HG02885 (cell line): Measurements from ENCODE around the gene RPL7L1.
A peak's percentile ranks its signal among the peaks of the same experiment; 100 is the strongest.
"Not testable (repeated sequence)": the region's sequence is repeated elsewhere in the genome, so short reads cannot be mapped to it uniquely, and the experiment has no call there.

ENCODE experiments used
- ATAC-seq: cut with Tn5 transposase; IDR thresholded peaks from one replicate; pipeline ENCODE4 v1.9.1; 2021; ENCODE audit warnings: mild to moderate bottlenecking; ENCODE audit not compliant: unreplicated experiment, poor library complexity

RPL7L1 gene

DNA sequence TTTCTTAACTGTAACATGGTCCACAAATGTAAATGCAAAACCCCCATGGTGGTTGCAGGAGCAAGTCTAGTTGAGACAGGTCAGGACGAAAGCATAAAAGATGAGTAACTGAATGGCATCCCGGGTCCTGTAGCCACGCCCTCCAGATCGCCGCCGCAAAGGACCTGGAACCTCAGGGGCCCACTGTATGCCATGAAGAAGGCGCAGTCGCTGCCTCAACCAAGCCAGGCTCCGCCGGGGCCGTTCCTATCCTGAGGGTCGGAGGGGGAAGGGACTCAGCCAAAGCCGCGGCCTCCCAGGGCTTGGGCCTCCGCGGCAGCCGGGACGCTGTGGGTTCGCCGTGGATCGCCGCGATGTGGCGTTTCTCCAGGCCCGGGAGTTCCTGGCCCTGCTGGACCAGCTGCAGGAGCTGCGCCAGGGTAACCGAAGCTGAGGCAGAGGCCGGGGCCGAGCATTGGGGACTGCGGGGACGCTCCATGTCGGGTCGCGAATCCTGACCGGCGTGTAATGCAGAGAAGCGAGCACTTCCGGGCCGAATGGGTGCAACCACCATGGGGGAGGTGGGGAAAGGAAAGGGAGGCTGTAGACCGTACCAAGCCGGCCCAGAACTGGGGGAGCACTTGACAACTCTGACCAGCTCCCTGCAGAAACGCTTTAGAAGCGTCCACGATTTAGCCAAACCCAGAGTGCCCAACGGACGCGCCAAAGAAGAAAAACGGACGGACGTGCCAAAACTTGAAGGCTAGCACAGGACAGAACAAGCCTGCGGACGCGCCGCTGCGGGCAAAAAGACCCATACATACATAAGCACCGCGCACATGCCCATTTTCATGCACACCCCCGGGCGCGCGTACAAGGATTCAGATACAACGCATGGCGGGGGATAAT, 11.1 kb downstream of the RPL7L1 start:
- ATAC-seq = peak; percentile 90

DNA sequence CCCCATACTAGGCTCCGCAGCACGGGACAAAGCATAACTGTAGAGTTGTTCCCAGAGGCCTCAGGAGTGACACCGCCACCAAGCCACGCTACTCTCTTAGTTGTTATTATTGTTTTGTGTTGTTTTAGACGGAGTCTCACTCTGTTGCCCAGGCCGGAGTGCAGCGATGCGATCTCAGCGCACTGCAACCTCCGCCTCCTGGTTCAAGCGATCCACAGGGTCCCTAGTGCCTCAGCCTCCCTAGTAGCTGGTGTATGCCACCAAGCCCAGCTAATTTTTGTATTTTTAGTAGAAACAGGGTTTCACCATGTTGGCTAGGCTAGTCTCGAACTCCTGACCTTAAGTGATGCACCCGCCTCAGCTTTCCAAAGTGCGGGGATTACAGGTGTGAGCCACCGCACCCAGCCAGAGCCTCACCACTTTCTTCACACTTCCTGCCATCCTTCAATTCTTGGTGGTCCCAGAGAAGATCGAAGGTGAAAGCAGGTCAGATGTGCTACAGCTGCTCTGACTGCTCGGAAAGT, 11.8 kb downstream of the RPL7L1 start:
- no peak for ATAC-seq

DNA sequence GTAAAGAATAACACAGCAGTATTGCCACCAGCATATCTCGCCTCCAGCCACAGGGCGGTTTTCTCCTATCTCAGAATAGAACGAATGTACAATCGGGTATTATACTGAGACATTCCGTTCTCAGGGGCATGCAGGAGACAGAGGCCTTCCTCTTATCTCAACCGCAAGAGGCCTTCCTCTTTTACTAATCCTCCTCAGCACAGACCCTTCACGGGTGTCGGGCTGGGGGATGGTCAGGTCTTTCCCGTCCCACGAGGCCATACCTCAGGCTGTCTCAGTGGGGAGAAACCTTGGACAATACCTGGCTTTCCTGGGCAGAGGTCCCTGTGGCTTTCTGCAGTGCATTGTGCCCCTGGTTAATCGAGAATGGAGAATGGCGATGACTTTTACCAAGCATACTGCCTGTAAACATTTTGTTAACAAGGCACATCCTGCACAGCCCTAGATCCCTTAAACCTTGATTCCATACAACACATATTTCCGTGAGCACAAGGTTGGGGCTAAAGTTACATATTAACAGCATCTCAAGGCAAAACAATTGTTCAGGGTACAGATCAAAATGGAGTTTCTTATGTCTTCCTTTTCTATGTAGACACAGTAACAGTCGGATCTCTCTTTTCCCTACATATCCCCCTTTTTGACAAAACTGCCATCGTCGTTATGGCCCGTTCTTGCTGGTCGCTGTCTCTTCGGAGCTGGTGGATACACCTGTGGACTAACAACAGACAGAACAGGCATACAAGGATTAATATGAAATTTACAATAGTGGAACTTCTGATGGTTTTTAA, 14.8 kb downstream of the RPL7L1 start:
- not testable (repeated sequence) for ATAC-seq

DNA sequence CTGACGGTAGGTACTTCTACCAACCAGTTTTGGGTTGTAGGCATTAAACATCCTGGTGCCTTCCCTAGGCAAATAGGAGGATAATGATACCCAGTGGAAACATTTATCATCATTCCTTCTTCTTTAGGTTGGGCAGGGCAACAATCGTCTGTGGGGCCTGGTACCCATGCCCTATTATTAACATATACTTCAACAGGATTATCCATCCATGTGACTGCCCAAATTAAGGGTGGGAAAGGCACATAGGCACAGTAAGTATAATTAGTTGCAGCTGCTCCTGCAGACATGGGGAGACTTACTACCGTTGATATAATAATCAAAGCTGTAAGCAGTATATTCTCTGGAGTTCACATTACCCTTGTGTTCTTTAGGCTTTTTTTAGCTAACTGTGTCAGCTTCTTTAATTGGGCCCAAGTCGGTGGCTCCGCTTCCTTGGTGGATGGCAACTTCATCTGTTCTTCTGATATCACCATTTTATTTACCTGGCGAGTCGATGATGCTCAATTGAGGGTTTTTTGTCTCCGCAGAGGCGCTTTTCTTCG, 16.8 kb downstream of the RPL7L1 start:
- ATAC-seq = no peak

DNA sequence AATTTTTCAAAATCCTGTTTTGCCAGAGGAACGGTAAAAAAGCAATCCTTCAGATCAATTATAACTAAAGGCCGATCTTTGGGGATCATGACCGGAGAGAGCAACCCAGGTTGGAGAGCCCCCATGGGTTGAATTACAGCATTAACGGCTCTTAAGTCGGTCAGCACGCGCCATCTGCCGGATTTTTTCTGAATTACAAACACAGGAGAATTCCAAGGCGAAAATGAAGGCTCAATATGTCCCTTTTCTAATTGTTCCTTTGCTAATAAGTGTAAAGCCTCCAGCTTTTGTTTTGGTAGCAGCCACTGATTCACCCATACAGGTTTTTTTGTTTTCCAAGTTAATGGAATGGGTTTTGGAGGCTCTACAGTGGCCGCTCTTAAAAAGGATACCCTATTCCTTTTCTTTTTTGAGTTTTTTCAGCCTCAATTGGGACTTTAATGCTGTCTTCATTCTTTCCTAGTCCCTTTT, 19.5 kb downstream of the RPL7L1 start:
- no peak for ATAC-seq

DNA sequence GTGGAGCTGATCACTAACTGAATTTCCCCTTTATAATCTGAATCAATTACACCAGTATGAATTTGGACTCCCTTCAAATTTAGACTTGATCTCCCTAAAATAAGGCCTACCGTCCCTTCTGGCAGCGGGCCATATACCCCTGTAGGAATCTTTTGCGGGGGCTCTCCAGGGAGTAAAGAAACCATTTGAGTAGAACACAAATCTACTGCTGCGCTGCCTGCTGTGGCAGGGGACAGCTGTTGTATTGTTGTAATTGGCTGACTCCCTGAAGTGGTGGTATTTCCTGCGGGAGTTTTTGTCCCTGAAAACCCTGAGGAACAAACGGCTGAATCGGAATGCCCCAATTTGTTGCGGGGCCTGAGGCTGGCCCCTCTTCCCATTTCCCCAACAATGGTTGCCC, 20.5 kb downstream of the RPL7L1 start:
- ATAC-seq = no peak

DNA sequence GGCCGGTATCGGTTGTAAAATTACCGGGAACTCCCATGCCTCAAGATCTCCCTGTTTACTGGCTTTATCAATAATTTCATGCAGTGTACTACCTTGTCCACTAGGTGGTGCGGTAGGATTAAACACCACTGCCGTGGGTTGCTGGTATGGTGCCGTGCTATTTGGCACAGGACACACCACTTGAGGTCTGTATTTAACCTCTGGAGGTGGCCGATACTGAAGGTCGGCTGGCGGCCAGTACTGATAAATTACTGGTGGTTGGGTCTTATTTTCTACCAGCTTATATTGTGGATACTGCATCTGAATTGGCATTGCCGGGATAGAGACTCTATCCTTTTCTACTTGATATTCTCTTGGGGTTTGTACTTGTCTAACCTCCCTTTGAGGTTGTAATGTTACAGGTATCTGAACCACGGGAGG, 22.1 kb downstream of the RPL7L1 start:
- peak; percentile 57 for ATAC-seq

DNA sequence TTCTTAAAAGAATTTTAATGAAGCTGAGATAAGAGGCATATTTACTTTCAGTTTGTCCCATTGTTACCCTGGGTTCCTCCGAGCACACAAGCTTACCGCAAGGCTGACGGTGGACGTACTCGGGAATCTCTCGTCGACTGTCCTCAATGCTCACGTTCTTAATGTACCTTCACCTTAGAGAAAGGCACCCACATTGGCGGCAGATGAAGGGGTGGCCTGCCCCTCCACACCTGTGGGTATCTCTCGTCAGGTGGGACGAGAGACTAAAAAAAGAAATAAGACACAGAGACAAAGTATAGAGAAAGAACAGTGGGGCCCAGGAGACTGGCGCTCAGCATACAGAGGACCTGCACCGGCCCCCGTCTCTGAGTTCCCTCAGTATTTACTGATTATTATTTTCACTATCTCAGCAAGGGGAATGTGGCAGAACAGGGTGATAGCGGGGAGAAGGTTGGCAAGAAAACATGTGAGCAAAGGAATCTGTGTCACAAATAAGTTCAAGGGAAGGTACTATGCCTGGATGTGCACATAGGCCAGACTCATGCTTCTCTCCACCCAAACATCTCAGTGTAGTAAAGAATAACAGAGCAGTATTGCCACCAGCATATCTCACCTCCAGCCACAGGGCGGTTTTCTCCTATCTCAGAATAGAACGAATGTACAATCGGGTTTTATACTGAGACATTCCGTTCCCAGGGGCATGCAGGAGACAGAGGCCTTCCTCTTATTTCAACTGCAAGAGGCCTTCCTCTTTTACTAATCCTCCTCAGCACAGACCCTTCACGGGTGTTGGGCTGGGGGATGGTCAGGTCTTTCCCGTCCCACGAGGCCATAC, 23.2 kb downstream of the RPL7L1 start:
- not testable (repeated sequence) for ATAC-seq

DNA sequence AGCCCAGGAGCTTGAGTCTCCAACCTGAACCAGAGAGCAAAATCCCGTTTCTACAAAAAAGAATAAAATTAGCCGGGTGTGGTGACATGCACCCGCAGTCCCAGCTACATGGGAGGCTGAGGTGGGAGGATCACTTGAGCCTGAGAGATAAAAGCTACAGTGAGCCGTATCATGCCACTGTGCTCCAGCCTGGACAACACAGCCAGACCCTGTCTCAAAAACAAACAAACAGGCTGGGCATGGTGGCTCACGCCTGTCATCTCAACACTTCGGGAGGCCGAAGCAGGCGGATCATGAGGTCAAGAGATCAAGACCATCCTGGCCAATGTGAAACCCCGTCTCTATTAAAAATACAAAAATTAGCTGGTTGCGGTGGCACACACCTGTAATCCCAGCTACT, 25.1 kb downstream of the RPL7L1 start:
- ATAC-seq = no peak

DNA sequence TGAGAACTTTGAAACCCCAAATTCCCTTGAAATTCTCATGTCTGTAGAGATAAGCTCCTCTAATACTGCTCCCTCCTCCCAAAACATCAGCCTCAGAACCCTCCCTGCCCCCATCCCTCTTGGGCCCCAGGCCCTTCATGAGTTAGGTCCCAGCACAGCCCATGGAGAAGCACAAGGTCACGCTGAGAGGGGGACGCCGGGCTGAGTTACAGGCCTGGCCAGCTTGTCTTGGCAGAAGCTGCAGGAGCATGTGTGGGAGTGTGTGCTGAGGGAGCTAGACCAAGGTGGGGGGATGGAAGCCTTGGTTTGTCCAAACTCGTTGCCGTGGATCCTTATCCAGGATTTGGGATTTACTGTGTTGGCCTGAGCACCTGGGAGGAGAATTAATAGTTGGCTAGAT, 27.9 kb downstream of the RPL7L1 start:
- ATAC-seq = no peak

DNA sequence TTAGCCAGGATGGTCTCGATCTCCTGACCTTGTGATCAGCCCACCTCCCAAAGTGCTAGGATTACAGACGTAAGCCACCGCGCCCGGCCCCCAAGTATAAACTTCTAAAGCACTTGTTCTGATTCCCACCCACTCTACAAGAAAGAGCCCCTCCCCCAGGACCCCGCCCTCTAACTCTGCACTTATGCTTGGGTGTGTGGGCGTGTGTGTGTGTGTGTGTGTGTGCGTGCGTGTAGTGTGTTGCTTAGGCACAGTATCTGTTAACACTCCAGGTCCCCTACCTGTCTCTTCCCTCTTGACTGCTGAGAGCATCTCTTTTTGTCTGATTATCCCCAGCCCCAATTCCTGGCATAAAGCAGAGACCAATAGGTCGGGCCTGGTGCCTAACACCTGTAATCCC, 30.4 kb downstream of the RPL7L1 start:
- ATAC-seq = no peak

DNA sequence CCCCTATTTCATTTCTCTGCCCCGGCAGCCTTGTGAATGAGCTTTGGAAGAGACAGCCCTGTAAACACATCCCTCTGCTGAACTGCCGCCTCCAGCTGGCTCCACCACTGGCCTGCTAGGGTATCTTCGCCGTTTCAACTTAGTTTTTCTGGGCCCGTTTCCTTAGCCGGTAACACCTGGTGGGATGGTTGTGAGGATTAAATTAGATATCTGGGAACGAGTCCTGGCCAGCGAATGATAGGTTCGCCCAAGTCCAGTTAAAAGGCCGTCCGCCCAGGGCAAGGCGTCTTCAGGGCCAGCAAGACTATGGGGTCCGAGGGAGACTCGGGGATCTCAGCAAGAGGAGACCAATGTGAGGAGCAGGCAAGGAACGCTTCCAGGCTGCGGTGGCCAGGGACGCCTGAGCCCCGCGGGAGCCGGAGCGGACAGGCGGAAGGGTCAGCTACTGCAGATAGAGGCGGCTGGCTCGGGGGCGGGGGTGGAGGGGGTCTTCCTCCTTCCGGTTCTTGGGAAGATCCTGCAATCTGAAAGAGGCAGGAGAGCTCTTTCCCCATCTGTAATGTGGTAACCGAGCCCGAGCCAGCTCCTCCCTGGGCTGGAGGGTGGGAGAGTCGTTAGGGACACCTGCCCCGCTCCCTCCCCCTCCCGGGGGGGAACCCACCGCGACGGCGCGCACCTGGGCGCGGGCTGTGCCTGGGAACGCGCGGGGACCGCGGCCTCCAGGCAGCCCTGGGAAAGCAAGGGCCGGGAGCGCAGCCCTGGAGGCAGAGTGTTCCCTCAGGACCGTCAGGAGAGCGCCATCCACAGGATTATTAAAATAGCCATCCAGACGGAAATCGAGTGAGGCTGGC, 32.0 kb downstream of the RPL7L1 start:
- no peak for ATAC-seq

DNA sequence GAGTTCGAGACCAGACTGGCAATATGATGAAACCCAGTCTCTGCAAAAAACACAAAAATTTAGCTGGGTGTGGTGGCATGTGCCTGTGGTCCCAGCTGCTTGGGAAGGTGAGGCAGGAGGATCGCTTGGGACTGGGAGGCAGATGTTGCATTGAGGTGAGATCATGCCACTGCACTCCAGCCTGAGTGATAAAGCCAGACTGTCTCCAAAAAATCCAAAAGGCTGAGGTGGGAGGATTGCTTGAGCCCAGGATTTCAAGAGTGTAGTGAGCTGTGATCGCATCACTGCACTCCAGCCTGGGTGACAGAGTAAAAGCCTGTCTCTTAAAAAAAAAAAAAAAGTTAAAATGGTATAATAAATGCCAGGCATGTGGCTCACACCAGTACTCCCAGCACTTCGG, 35.1 kb downstream of the RPL7L1 start:
- ATAC-seq = no peak

DNA sequence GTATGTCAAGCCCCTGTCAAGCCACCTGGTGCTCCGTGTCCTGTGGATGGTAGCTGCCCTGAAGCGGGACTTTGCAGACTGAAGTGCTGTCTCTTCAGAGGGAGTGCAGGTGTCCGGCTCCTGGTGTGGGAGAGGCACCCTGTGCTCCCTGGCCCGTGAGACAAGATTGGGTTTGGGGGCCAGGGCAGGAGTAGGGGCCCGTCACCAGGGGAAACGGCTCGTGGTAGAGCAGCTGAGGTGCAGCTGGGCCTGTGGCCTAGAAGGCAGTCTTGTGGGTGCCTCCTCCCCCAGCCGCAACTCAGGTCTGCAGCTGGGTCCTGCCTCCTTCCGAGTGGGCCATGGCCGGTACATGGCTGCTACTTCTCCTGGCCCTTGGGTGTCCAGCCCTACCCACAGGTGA, 36.3 kb downstream of the RPL7L1 start, which contains the start of gene PTCRA:
PTCRA (plus strand) TSS at position 322 of the 400 bp plus-strand sequence; CDS start at position 339, 17 bp downstream.
- no peak for ATAC-seq

DNA sequence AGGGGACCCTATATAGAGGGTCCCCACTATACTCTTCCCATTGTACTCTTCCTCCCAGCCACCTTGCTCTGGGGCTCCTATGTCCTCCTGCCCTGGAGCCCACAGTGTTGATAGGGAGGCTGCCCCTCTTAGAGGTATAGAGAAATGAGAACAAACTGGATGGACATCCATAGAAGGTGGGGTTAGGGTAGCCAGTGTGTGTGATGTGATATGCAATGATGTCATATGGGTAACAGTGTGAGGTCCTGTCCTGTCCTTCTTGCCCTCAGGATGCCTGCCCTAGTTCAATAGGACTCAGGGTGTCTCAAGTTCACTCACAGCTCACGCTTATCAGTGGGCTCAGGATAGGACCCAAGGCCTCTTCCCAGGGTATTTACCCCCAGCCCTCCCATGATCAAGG, 36.9 kb downstream of the RPL7L1 start:
- ATAC-seq = no peak

DNA sequence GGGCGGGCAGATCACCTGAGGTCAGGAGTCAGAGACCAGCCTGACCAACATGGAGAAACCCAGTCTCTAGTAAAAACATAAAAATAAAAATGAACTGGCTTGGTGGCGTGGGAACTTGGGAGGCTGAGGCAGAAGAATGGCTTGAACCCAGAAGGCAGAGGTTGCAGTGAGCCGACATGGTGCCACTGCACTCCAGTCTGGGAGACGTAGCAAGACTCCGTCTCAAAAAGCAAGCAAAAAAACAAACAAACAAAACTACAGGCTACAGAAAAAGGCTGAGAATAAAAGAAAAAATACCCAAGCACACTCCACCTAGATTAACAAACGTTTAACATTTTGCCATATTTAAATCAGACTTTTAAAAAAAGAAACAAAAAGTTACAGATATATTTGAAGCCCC, 42.4 kb downstream of the RPL7L1 start:
- ATAC-seq = no peak

DNA sequence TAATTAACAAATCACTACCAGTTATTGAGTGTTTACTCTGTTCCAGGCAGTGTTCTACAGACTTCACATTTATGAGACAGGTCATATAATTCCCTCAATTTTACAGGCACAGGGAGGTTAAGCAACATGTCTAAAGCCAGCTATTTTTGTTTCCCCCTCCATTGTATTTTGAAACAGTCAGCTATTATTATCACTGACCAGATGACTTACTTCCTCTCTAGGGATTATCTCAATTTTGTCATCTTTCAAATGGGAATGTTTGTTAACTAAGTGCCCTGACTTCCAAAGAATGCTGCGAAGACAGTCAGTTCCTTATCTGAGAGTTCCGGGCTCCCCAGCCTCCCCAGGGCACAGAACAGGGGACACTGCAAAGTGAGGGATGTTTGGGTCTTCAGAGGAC, 44.2 kb downstream of the RPL7L1 start:
- ATAC-seq = no peak

DNA sequence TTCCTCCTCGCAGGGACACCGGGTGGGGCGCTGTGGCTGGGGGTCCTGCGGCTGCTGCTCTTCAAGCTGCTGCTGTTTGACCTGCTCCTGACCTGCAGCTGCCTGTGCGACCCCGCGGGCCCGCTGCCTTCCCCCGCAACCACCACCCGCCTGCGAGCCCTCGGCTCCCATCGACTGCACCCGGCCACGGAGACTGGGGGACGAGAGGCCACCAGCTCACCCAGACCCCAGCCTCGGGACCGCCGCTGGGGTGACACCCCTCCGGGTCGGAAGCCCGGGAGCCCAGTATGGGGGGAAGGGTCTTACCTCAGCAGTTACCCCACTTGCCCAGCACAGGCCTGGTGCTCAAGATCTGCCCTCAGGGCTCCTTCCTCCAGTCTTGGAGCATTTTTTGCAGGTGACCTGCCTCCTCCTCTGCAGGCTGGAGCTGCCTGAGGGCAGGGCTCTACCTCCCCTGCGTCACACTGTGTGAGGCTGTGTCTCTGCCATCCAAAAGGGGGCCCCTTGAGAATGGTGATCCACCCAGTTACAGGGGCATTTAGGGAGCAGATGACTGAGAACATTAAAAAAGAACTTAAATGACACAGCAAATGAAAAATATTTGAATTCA, 45.9 kb downstream of the RPL7L1 start:
- ATAC-seq = no peak
